ENCODE results near the gene CMSS1.

Gene CMSS1

DNA sequence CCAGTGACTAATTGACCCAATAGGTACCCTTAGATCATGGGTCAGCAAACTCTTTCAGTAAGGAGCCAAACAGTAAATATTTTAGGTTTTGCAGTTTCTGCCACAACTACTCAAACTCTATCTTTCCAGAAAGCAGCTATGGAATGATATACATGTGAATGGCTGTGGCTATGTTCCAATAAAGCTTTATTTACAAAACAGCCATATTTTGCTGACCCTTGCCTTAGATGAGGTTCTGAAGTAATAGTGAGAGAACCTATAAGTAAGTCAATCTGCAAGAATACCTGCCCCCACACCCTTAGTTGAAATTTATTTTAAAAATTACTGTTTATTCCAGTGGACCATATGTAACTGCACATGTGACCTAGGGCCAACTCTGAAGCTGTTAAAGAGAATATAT lies 134.0 kb downstream of the CMSS1 start:
- DNase-seq (ENCODE audit: low read depth), result no peak
- TF ChIP-seq CTCF (IDR thresholded peaks at IDR 0.05; ENCODE audit: insufficient read depth, low read depth, low read length, missing control alignments), result no peak
- no peak overlapping the region for H3K4me3 ChIP-seq (ENCODE audit: low read depth, low read length)

- no peak overlapping the region for H3K4me3 ChIP-seq (ENCODE audit: low read depth, low read length)
- no peak for DNase-seq (ENCODE audit: low read depth)
- no peak for TF ChIP-seq CTCF (IDR thresholded peaks at IDR 0.05; ENCODE audit: insufficient read depth, low read depth, low read length, missing control alignments)
Measured at GRCh38 chr3:99952306-99952705, 134.6 kb downstream of the CMSS1 start.

DNA sequence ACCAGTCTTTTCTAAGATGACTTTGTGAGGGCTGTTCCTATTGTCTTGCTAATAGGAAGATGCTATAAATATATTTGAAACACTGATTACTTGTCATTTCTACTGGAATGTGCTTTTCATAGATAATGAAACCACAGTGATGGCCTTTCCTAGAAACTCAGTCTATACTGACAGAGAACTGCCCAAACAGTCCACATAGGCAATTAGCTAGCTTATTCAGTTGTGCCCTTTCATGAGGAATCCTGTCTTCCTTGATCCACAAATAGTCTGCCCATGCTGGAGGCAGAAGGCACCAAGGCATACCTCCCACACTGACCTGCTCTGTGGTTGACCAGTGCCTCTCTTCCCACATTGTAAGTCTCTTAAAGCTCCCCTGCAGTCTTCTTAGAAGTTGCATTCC lies 135.9 kb downstream of the CMSS1 start:
- no peak for TF ChIP-seq CTCF (IDR thresholded peaks at IDR 0.05; ENCODE audit: insufficient read depth, low read depth, low read length, missing control alignments)
- no peak for DNase-seq (ENCODE audit: low read depth)
- no peak overlapping the region for H3K4me3 ChIP-seq (ENCODE audit: low read depth, low read length)

DNA sequence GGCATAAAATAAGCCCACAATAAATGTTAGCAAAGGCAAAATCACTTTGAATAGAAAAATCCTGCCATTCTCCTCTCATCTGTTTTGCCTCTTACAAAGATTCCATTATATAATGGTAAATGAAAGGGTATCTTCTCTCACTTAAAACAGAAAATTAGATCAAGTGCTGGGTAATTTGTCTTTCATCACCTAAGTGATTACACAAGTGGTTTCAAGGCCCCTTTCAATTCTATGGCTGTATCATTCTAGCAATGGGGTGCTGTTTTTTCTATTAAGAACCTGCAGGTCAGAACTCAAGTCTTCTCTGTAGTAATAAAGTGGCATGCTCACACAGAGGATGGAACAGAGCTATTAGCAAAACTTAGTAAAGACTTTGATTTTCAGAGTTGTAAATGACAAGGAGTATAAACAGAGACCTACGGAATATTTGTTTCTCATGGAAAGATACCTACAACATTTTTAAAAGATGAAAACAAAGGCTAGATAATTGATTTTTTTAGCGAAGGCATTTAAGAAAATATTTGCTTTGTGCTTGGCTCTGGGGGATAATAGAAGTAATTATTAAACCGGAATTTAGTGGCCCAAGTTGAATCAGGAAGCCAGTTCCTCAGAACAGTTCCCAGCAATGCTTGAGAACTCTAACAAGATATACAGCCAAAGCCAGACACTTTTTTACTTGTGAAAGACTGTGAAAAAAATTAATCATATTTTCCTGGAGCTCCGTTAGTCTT lies 137.4 kb downstream of the CMSS1 start:
- DNase-seq (ENCODE audit: low read depth), result no peak
- no peak for TF ChIP-seq CTCF (IDR thresholded peaks at IDR 0.05; ENCODE audit: insufficient read depth, low read depth, low read length, missing control alignments)

GRCh38 chr3:99955773-99956562 lies 138.3 kb downstream of the CMSS1 start:
- no peak overlapping the region for H3K4me3 ChIP-seq (ENCODE audit: low read depth, low read length)
- no peak for TF ChIP-seq CTCF (IDR thresholded peaks at IDR 0.05; ENCODE audit: insufficient read depth, low read depth, low read length, missing control alignments)
- no peak for DNase-seq (ENCODE audit: low read depth)

More for the DNA sequence above, 137.4 kb downstream of the CMSS1 start:
- H3K4me3 ChIP-seq (ENCODE audit: low read depth, low read length), result no peak overlapping the region

DNA sequence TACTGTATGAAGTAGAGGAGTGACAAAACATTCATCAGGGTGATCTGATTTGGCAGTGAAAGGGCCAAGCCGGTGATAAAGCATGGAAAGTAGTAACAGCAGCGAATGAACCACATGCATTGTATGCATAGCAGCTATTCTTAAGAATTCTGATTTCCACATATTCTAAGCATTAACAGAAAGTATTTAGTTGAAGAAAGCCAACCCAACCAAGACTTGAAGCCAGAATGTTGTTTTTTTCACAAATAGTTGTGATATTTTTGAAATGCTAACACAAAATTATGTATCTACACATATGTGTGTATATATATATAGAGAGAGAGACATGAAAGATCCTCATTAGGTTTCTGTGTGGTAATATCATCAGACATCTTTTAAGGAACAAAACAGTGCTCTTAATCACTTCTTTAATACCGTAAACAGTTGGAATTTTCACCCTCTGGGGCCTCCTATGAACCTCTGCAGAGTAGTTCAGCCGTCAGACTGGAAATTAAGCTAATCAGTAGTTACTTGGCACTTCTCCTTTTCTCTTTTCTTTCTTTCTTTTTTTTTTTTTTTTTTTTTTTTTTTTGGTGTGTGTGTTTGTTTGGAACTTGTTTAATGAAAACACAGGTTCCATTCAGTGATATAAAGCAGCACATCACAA lies 139.6 kb downstream of the CMSS1 start:
- TF ChIP-seq CTCF (IDR thresholded peaks at IDR 0.05; ENCODE audit: insufficient read depth, low read depth, low read length, missing control alignments), result no peak
- DNase-seq (ENCODE audit: low read depth), result no peak
- H3K4me3 ChIP-seq (ENCODE audit: low read depth, low read length), result no peak overlapping the region

All from GM12865 (cell line).